ENCODE measurements around the gene SAG. TPM values are rescaled to one million over a fixed set of nuclear protein-coding genes. Genes with fewer than 3 reads are reported as not detected.

The SAG gene
- total RNA-seq, 2 donors from 2014 or later: 0.45 TPM; not detected in 1

DNA sequence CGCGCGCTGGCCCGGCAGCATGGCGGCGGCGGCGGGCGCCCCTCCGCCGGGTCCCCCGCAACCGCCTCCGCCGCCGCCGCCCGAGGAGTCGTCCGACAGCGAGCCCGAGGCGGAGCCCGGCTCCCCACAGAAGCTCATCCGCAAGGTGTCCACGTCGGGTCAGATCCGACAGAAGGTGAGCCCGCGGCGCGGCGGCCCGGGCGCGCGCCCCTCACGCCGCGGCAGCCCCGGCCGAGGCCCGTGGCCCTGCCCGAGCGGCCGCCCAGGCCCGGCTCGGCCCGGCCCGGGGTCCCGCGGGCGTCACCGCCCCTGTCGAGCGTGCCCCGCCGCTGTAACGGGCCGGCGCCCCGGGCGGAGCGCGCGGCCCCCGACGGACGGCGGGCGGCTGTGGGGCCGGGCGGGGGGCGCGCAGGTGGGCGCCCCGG lies 46.9 kb downstream of the SAG start:
- H3K36me3 ChIP-seq: no peaks in the 10 kb centered on the region

DNA sequence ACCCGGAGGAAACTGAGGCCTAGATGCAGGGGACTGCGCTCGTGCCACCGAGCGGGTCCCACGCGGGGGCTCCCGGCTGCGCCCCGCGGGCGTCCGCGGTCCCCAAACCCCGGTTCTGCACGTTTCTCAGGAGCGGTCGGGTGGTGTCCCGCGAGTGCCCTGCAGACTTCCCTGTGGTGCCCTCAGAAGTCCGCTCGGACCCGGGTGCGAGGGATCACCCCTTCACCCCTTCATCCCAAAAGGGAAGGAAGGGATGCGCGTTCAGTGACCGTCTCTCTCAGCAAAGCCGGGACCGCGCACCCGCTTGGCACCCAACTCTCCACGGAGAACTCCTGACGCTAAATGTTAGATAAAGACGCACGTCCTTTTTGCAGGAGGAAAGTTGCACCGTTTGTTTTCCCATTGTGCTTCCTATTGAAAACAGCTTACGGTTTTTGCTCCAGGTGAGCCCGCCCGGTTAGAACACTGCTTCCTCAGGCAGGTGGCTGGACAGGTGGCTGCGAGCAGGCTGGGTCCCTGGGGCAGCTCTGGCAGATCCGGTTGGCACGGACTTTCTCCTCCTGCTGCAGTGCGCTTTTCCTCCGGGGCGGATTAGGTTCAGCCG lies 47.5 kb downstream of the SAG start:
- H3K36me3 ChIP-seq: no peaks in the 10 kb centered on the region
- H3K4me1 ChIP-seq (replicated peaks): no peaks in the 10 kb centered on the region
- TF ChIP-seq POLR2AphosphoS5 (IDR thresholded peaks at IDR 0.05) (no peak), POLR2A (IDR thresholded peaks at IDR 0.05) (no peak)
- TF ChIP-seq, protein P1, sequence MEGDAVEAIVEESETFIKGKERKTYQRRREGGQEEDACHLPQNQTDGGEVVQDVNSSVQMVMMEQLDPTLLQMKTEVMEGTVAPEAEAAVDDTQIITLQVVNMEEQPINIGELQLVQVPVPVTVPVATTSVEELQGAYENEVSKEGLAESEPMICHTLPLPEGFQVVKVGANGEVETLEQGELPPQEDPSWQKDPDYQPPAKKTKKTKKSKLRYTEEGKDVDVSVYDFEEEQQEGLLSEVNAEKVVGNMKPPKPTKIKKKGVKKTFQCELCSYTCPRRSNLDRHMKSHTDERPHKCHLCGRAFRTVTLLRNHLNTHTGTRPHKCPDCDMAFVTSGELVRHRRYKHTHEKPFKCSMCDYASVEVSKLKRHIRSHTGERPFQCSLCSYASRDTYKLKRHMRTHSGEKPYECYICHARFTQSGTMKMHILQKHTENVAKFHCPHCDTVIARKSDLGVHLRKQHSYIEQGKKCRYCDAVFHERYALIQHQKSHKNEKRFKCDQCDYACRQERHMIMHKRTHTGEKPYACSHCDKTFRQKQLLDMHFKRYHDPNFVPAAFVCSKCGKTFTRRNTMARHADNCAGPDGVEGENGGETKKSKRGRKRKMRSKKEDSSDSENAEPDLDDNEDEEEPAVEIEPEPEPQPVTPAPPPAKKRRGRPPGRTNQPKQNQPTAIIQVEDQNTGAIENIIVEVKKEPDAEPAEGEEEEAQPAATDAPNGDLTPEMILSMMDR (IDR thresholded peaks at IDR 0.05): no peak
- 3% methylated on average over 46 of the region's 46 CpGs for WGBS
- peak overlapping the region; percentile 68 for H3K4me3 ChIP-seq
- H3K27ac ChIP-seq: peak overlapping the region; percentile 62 to 85
- H3K27me3 ChIP-seq (replicated peaks; ENCODE audit: insufficient read depth): no peaks in the 10 kb centered on the region
- H3K9me3 ChIP-seq: no peaks in the 10 kb centered on the region
- intact Hi-C loops (cut with DNase I): loop anchor here (2.0 kb wide), 1 partner anchor 88 kb away; no protein-coding TSS in a partner anchor
- DNase-seq (ENCODE audit: low spot score): peak; percentile 58

More for the DNA sequence above, 46.9 kb downstream of the SAG start:
- intact Hi-C loops (cut with DNase I): loop anchor here (2.0 kb wide), 1 partner anchor 88 kb away; no protein-coding TSS in a partner anchor
- H3K27ac ChIP-seq: peak overlapping the region in 1 of 2 donors; percentile 85
- 0% methylated on average over 12 of the region's 77 CpGs for WGBS
- H3K4me3 ChIP-seq: peak overlapping the region; percentile 68
- H3K9me3 ChIP-seq: no peaks in the 10 kb centered on the region
- no peak for DNase-seq (ENCODE audit: low spot score)
- no peaks in the 10 kb centered on the region for H3K4me1 ChIP-seq (replicated peaks)
- TF ChIP-seq, protein P1 (IDR thresholded peaks at IDR 0.05): no peak
- TF ChIP-seq POLR2AphosphoS5 (IDR thresholded peaks at IDR 0.05): no peak
- TF ChIP-seq POLR2A (IDR thresholded peaks at IDR 0.05): no peak
- no peaks in the 10 kb centered on the region for H3K27me3 ChIP-seq (replicated peaks; ENCODE audit: insufficient read depth)

DNA sequence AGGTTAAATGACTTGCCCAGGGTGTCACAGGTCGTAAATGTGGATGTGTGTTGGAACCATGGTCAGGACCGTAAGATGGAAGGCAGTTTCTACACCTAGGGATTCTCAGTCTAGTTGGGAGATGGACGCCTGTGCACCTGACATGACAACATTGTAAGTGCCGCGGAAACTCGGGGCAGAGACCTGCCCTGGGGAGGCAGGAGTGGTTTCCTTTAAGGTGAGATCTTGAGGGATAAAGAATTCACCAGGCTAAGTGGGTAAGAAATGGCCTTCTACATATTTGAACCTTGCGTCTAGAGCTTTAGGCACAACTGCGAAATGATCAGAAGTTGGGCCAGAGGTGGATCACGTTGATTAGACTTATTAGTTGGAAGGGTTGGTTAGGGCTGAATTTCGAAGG lies 48.3 kb downstream of the SAG start:
- intact Hi-C loops (cut with DNase I): loop anchor here (2.0 kb wide), 1 partner anchor 87 kb away; no protein-coding TSS in a partner anchor
- WGBS: 94% methylated on average over 10 of the region's 10 CpGs

DNA sequence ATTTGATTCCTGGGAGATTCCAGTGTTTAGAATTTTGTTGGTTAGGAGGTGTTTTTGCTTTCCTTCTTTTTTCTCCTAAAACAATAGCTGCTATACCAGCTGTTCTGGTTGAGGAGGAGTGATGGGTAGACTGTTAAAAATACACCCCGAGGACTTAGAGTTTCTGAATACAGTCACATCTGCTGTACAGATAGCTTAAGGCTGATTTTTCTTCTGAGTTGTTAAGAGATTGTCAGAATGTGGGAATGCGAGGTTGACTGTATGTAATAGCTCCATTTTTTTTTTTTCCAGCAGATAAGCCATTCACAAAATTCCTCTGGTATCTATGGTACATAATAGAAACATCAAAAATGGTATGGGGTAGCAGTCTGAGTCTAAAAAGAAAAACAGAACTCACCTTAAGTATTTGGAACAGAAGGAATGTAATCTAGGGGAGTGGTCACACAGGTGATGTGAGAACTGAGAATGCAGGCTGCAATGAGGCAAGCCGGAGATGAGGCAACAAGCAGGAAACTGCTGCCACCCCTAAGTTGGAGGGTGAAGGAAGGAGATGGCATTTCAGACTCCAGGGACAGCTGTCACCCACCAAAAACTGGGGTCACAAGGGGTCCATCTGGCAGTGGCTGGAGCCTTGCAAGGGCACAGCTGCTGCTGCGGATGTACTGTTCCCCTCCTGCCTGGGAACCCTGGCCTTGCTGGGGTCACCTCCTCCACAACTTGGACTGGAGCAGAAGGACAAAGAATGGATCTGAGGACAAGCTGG lies 49.1 kb downstream of the SAG start:
- no peak overlapping the region for H3K4me3 ChIP-seq
- 74% methylated on average over 4 of the region's 4 CpGs for WGBS
- intact Hi-C loops (cut with DNase I): no loop called here
- no peaks in the 10 kb centered on the region for H3K9me3 ChIP-seq
- H3K27ac ChIP-seq: peak overlapping the region; percentile 62 to 85
- H3K36me3 ChIP-seq: no peaks in the 10 kb centered on the region
- no peak for DNase-seq (ENCODE audit: low spot score)
- H3K4me1 ChIP-seq (replicated peaks): no peaks in the 10 kb centered on the region
- no peaks in the 10 kb centered on the region for H3K27me3 ChIP-seq (replicated peaks; ENCODE audit: insufficient read depth)
- TF ChIP-seq POLR2AphosphoS5 (IDR thresholded peaks at IDR 0.05) (no peak), POLR2A (IDR thresholded peaks at IDR 0.05) (no peak)
- TF ChIP-seq, protein P1 (IDR thresholded peaks at IDR 0.05): no peak

More for the DNA sequence above, 48.3 kb downstream of the SAG start:
- TF ChIP-seq POLR2A (IDR thresholded peaks at IDR 0.05): no peak
- TF ChIP-seq, protein P1 (IDR thresholded peaks at IDR 0.05): no peak
- TF ChIP-seq POLR2AphosphoS5 (IDR thresholded peaks at IDR 0.05): no peak
- Histone ChIP-seq H3K4me3 (peak overlapping the region; percentile 68), H3K27ac (peak overlapping the region; percentile 62 to 85), H3K36me3 (no peaks in the 10 kb centered on the region), H3K27me3 (replicated peaks; ENCODE audit: insufficient read depth) (no peaks in the 10 kb centered on the region), H3K4me1 (replicated peaks) (no peaks in the 10 kb centered on the region), H3K9me3 (no peaks in the 10 kb centered on the region)
- DNase-seq (ENCODE audit: low spot score): no peak
